HEK293 (cell line): ENCODE measurements around the gene MAML3.

ENCODE experiments used
- CTCF ChIA-PET: fragments of 350-600 bp; formaldehyde crosslinking; extraction: SDS; loops from one replicate; lab custom pipeline; 2021; ENCODE audit warnings: antibody characterized with exemption; lab: Yijun Ruan, JAX
- POLR2A ChIA-PET: fragments of 300-600 bp; formaldehyde crosslinking; extraction: SDS; loops from one replicate; lab custom pipeline; 2020; ENCODE audit warnings: antibody characterized with exemption, inconsistent platforms; lab: Yijun Ruan, JAX
- H3K27ac ChIP-seq: fragments of 200-500 bp; sonication (Bioruptor generic); 2 replicates; pipeline ENCODE4 v1.5.1; 2014; ENCODE audit warnings: low read depth, low read length, control low read depth, inconsistent platforms; ENCODE audit errors: extremely low read depth
- H3K36me3 ChIP-seq, 2 experiments: fragments of 200-500 bp in 1 of 2; sonication (Bioruptor generic) in 1 of 2; 1 replicate in 1 of 2; 2 replicates in 1 of 2; pipeline ENCODE4 v1.5.1; 2014 to 2017; ENCODE audit warnings: inconsistent platforms in 2 of 2, low read length in 2 of 2; ENCODE audit not compliant: control insufficient read depth in 2 of 2, insufficient read depth in 1 of 2
- H3K4me1 ChIP-seq: fragments of 200-500 bp; sonication (Bioruptor generic); 2 replicates; pipeline ENCODE4 v1.5.1; 2014; ENCODE audit warnings: mild to moderate bottlenecking, low read length, inconsistent platforms; ENCODE audit not compliant: control insufficient read depth, insufficient read depth
- H3K4me3 ChIP-seq: 2 replicates; pipeline ENCODE4 v1.5.1; 2011; ENCODE audit warnings: low read depth, mild to moderate bottlenecking, control low read depth, low read length, moderate library complexity
- H3K9me3 ChIP-seq: fragments of 200-500 bp; sonication (Bioruptor generic); 2 replicates; pipeline ENCODE4 v1.5.1; 2014; ENCODE audit warnings: low read depth, low read length, inconsistent platforms; ENCODE audit not compliant: control insufficient read depth, insufficient read depth
- MYNN ChIP-seq: fragments of 450-650 bp; formaldehyde crosslinking; IDR thresholded peaks from 2 replicates; pipeline ENCODE4 v1.5.1; 2016; ENCODE audit warnings: missing biosample characterization, missing genetic modification characterization, borderline replicate concordance
- PRDM10 ChIP-seq: fragments of 450-650 bp; formaldehyde crosslinking; IDR thresholded peaks from 2 replicates; pipeline ENCODE4 v1.5.1; 2016; ENCODE audit warnings: missing biosample characterization, missing genetic modification characterization
- PRDM2 ChIP-seq: fragments of 450-650 bp; formaldehyde crosslinking; IDR thresholded peaks from 2 replicates; pipeline ENCODE4 v1.5.1; 2016; ENCODE audit warnings: missing biosample characterization, missing genetic modification characterization, borderline replicate concordance
- YY1 ChIP-seq: fragments of 450-650 bp; formaldehyde crosslinking; IDR thresholded peaks from 2 replicates; pipeline ENCODE4 v1.5.1; 2018; ENCODE audit warnings: missing biosample characterization, missing genetic modification characterization
- ZNF112 ChIP-seq: fragments of 450-650 bp; formaldehyde crosslinking; IDR thresholded peaks from 2 replicates; pipeline ENCODE4 v1.5.0; 2017; ENCODE audit warnings: missing biosample characterization, missing genetic modification characterization
- ZNF114 ChIP-seq: fragments of 450-650 bp; formaldehyde crosslinking; IDR thresholded peaks from 2 replicates; pipeline ENCODE4 v1.5.0; 2017; ENCODE audit warnings: missing biosample characterization, missing genetic modification characterization
- ZNF26 ChIP-seq: fragments of 450-650 bp; formaldehyde crosslinking; IDR thresholded peaks from 2 replicates; pipeline ENCODE4 v1.5.1; 2016; ENCODE audit warnings: missing biosample characterization, missing genetic modification characterization
- ZNF292 ChIP-seq: fragments of 450-650 bp; formaldehyde crosslinking; IDR thresholded peaks from 2 replicates; pipeline ENCODE4 v1.5.1; 2016; ENCODE audit warnings: low read depth, missing biosample characterization, missing genetic modification characterization, borderline replicate concordance
- ZNF398 ChIP-seq: fragments of 450-650 bp; formaldehyde crosslinking; IDR thresholded peaks from 2 replicates; pipeline ENCODE4 v1.5.1; 2017; ENCODE audit warnings: missing biosample characterization, missing genetic modification characterization
- ZNF596 ChIP-seq: fragments of 450-650 bp; IDR thresholded peaks from 2 replicates; pipeline ENCODE4 v1.5.0; 2018; ENCODE audit warnings: missing biosample characterization, mild to moderate bottlenecking, missing genetic modification characterization, moderate library complexity
- ZNF768 ChIP-seq: fragments of 450-650 bp; formaldehyde crosslinking; IDR thresholded peaks from 2 replicates; pipeline ENCODE4 v1.5.1; 2018; ENCODE audit warnings: missing biosample characterization, mild to moderate bottlenecking, missing genetic modification characterization

The MAML3 gene

GRCh38 chr4:140028676-140029517 lies 125.1 kb downstream of the MAML3 start (continued):
- TF ChIP-seq PRDM10 = 0 out of 2 replicates have a peak, but pooled peaks have one; percentile 21
- TF ChIP-seq YY1 = no peak
- TF ChIP-seq PRDM2 (tag by site-specific recombination) = no peak
- TF ChIP-seq ZNF768 (tag by site-specific recombination) = no peak
- no peak for TF ChIP-seq MYNN (tag by site-specific recombination)
- no peak for TF ChIP-seq ZNF114 (tag by site-specific recombination)
- TF ChIP-seq ZNF112 (tag by site-specific recombination) = no peak
- TF ChIP-seq ZNF398 (tag by site-specific recombination) = no peak

GRCh38 chr4:140028101-140028500 lies 125.9 kb downstream of the MAML3 start:
- POLR2A ChIA-PET = no interaction called here
- no peaks in the 10 kb centered on the region for H3K36me3 ChIP-seq
- no peak overlapping the region for H3K4me3 ChIP-seq
- CTCF ChIA-PET = no interaction called here
- TF ChIP-seq ZNF596 (tag by site-specific recombination) (0 out of 2 replicates have a peak, but pooled peaks have one; percentile 24), ZNF26 (tag by site-specific recombination) (no peak), ZNF292 (tag by site-specific recombination) (no peak)
- H3K9me3 ChIP-seq = no peaks in the 10 kb centered on the region
- no peak overlapping the region for H3K27ac ChIP-seq
- H3K4me1 ChIP-seq = no peaks in the 10 kb centered on the region
